Measurements from ENCODE around the gene GPR176.
"Not testable (repeated sequence)": the region's sequence is repeated elsewhere in the genome, so short reads cannot be mapped to it uniquely, and the experiment has no call there.

Gene GPR176

DNA sequence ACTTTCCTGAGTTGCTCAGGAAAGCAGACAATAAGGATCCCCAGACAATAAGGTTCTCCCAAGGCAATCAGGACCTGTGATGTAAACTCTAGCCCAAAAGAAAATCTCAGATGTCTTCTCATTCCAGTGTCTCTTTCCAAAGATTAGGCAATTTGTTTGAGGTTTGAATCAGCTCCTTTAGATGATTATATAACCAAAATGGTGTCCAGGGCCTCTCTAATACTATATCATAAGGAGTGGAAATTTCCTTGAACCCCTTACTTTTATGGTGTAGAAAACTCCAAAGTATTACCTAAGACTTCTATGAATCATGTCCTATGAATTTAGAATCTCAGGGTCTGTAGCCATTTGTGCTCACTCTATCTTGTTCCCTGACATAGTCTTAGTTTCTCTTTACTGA, 65.9 kb downstream of the GPR176 start:
- DNase-seq = no peak

GRCh38 chr15:39852250-39852649, 67.8 kb downstream of the GPR176 start:
- no peak for DNase-seq

DNA sequence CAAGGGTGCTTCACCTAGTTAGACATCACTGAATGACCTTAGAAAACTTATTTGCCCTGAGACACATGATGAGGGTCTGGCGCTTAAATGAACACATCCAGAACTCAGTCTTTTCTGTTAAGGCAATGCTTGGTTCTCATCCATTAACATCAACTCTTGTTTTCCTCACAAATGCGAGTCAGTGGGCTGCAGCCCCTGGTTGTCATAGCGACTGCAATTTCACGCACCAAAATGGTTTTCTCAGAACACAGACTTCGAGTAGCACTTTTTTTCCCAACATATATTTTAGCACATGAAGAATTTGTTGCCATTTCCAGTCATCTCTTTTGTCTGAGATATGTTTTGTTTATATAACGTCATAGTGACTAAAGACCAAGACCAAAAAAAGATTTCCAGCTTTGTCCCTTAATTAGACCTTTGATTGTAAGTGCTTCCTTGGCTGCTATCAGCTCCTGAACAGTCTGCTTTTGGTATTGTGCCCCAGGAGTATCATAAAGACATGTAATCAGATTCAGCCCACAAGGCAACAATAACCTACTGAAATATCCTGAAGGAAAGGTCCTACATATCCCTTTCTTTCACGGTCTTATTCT, 68.5 kb downstream of the GPR176 start:
- DNase-seq = no peak

- no peak for DNase-seq
These were observed 69.6 kb downstream of the GPR176 start for GRCh38 chr15:39850436-39850835.

DNA sequence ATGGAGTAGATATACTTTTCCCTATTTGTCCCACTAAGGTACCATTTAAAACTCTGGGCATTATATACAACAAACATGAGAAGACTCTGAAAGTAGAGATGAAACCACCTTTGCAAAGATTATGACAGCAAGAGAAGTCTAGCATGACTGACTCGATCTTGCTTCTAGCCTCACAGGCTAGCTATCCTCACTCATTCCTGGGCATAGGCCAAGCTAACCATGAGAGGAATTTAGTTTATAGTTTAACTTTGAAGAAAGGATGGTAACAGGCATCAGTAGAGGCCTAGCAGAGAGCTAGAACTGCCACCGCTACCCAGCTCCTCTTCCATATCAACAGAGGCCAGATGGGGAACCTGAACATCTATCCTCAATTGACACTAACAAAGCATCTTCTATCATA, 74.0 kb downstream of the GPR176 start:
- DNase-seq = no peak

- no peak for DNase-seq
These were observed 74.5 kb downstream of the GPR176 start for GRCh38 chr15:39845582-39845981.

DNA sequence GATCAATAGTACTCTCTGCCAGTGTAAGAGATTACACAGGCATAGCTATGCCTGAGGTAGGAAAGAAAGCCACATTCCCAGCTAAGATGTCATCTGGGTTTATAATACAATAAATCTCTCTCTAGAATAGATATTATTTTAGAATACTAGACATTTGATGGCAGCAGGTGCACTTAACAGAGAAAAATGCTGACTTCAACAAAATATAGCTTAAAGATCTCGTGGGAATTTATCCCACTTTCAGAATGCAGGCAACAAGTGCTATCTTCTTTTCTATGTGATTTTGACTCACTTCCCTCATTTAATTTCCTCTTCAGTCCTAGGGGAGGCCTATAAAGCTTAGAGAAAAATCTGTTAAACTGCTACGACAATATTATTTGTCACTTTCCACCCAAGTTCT, 76.5 kb downstream of the GPR176 start:
- DNase-seq = no peak

- no peak for DNase-seq
These were observed 82.6 kb downstream of the GPR176 start for GRCh38 chr15:39837454-39837853.

DNA sequence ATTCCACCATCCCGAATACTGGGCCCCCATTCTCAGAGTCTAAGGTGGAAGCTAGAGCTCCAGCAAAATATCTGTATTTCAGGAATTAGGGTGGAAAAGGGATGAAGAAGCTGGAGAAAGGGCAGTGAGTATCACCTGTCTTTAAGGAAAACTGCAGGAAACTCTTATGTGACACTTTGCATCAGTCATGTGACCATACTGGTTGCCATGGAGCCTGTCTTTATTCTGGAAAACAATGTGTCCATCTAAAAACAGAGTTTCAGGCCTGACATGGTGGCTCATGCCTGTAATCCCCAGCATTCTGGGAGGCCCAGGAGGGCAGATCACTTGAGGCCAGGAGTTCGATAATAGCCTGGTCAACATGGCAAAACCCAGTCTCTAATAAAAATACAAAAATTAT, 84.5 kb downstream of the GPR176 start:
- no peak for DNase-seq

GRCh38 chr15:39834256-39834655, 85.8 kb downstream of the GPR176 start:
- DNase-seq = no peak

DNA sequence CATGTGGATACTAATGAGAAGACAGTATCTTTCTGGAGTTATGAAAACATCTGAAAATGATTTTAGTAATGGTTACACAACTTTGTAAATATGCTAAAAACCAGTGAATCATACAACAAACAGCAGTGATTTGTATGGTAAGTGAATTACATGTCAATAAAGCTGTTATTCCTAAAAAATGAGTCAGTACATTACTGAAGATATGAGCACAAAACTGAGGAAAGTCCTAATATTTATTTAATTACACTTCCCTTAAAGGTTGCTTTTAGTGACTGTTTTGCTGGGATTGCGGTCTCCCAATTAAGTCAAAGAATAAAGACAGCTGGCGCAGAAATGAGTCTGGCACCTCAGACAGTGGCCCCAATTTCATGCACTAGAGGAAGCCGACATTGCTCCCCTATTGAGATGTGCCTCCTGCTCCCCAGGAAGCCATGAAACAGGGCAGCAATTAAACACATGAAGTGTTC, 86.5 kb downstream of the GPR176 start:
- DNase-seq = no peak

DNA sequence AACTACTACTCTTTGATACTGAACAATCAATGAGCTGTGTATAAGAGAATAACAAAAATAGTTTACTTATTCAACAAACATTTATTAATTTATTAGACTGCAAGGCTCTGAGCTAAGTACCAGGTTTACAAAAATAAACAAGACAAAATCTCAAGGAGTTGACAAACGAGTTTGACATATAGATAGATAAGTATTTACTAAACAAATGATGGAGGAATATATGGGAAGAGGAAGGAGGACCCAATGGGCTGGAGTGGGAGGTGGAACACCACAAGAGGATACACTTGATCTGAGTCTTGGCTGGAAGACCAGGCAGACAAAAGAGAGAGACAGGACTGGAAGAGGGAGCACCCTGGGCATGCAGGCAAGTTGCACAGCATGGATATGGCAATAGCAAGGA, 89.9 kb downstream of the GPR176 start:
- no peak for DNase-seq

GRCh38 chr15:39828374-39828931, 91.6 kb downstream of the GPR176 start:
- peak in 1 of 2 donors; percentile 7 for DNase-seq

DNA sequence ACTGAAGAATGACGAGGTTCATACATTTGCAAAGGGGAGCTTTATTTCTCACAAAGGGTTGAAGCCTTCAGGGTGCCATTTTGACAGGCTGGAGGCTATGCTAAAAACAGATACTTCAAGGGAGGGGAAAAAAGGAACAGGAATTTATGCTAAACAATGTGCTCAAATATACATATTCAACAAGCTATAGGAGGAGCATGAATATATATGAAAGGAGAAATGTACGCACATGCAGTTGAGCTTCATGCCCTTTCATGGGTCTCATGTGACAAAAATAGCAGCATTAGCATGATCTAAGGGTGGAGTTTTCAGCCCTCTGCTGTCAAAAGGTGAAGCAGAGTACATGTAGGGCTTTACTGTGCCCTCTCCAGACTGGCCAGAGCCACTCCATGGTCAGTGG, 93.1 kb downstream of the GPR176 start:
- DNase-seq = no peak

GRCh38 chr15:39823634-39824033, 96.4 kb downstream of the GPR176 start:
- no peak for DNase-seq

- no peak for DNase-seq
These were observed 99.9 kb downstream of the GPR176 start for GRCh38 chr15:39820050-39820602.

- no peak for DNase-seq
These were observed 100.5 kb downstream of the GPR176 start for GRCh38 chr15:39819533-39819932.

DNA sequence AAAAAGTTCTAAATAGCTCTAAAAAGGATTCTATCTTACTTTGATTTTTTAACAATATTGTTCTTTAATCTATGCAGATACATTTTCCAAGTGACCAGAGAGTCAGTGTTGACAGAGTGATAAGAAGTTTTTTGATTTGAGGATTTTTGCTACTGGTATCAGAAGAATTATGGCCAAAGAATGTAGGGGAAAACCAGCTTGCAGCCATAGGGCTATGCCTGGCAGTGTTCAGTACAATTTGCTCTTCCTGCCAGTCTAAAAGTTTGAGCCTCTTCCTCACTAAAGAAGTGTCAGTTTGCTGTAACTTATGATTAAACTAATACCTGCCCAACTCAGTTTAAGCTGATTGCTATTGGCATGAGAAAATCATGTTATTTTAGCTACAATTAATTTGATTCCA, 102.2 kb downstream of the GPR176 start:
- DNase-seq = no peak

GRCh38 chr15:39814489-39814888, 105.6 kb downstream of the GPR176 start:
- DNase-seq = no peak

GRCh38 chr15:39812651-39813050, 107.4 kb downstream of the GPR176 start:
- DNase-seq = not testable (repeated sequence)

DNA sequence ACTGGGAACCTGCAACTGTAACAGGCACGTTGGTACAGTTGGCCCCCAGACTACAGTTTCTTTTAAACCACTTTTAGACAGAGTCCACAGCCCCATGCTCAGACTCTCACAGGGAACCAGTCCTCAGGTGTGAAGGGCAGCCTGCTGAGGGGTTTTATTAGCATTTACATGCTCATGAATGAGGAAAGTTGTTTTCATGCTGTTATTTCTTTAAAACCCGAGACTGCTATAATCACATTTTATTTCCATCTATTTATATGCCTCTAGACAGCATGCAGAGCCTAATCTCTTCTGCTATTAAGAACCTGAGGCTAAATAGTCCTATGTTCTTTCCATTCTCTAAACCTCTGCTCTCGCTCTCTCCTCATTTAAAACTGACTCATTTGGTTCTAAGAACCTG, 111.2 kb downstream of the GPR176 start:
- DNase-seq = no peak

DNA sequence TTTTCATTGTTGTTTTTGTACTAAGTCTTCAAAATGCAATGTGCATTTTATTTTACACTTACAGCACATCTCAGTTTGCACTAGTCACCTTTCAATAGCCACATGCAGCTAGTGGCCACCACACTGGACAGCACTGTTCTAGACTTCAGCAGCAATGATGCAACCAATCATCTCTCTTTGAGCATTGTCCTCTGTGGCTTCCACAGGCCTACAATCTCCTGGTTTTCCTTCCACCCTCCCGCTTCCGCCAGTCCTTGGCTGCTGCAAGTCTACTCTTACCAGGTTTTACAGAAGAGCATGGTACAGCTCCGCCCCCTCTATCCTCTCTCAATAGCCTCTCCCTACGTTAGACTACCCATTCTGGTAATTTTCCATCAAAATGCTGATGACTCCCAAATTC, 112.3 kb downstream of the GPR176 start:
- no peak for DNase-seq

DNA sequence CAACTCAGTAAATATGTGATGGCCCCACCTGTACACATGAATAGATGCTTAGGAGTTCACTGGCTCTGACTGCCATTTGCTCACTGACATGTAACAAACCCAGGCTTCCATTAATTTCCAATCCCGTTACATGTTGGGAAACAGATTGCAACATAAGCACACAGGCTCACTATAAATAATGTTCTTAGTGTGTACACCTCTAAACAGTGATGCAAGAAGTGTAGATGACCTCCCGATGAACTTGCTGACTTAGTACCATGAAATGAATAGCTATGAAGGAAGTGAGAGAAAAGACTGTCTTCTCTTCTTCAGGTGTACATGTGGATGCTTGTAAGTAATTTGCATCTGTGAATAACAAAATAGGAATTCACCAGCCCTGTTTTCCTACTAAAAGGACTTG, 116.0 kb downstream of the GPR176 start:
- no peak for DNase-seq

GRCh38 chr15:39803016-39803415, 117.0 kb downstream of the GPR176 start:
- no peak for DNase-seq

All from hippocampal formation (tissue), 2 donors.